ENCODE measurements around the gene STK38L. TPM values are rescaled to one million over a fixed set of nuclear protein-coding genes. Genes with fewer than 3 reads are reported as not detected.

Gene STK38L
- total and polyA plus RNA-seq, 10 of the 15 experiments (the other 5 are each of a cell fraction or from before 2014, with no cell fraction given): 43.0 to 154 (median 115) TPM

GRCh38 chr12:27290501-27291168 is 46.5 kb downstream of the STK38L start:
- no TSS peak for BruUV-seq (replicated peaks)
- RAD21 ChIA-PET (ENCODE audit: unreplicated experiment): interaction anchor here (0.9 to 15.9 kb wide), 17 partner anchors 9 to 276 kb away, joined by 3 to 215 read pairs (median 8); no protein-coding TSS in a partner anchor
- TF ChIP-seq ZBTB33 (IDR thresholded peaks at IDR 0.05) (no peak), SUPT20H (IDR thresholded peaks at IDR 0.05; ENCODE audit: borderline replicate concordance, control insufficient read depth, low read depth, low read length) (no peak), MEF2B (IDR thresholded peaks at IDR 0.05; ENCODE audit: partially characterized antibody, poor library complexity, severe bottlenecking) (no peak), YY1 (IDR thresholded peaks at IDR 0.05; ENCODE audit: low read depth, low read length) (no peak), BMI1 (IDR thresholded peaks at IDR 0.05; ENCODE audit: borderline replicate concordance) (0 out of 2 replicates have a peak, but pooled peaks have one; percentile 29), POU2F2 (IDR thresholded peaks at IDR 0.05; ENCODE audit: borderline replicate concordance, low read depth, low read length) (no peak), E2F4 (IDR thresholded peaks at IDR 0.05; ENCODE audit: low read depth, low read length) (no peak), SP1 (IDR thresholded peaks at IDR 0.05; ENCODE audit: low read depth, low read length) (no peak), RAD51 (IDR thresholded peaks at IDR 0.05) (peak; percentile 27; the same call in 1 of the 2 replicates), DPF2 (IDR thresholded peaks at IDR 0.05) (0 out of 2 replicates have a peak, but pooled peaks have one; percentile 54), CBX5 (IDR thresholded peaks at IDR 0.05; ENCODE audit: low read depth) (no peak), ZSCAN29 (IDR thresholded peaks at IDR 0.05) (no peak), RELB (IDR thresholded peaks at IDR 0.05; ENCODE audit: low read depth) (peak; percentile 40; the same call in 1 of the 2 replicates), BHLHE40 (IDR thresholded peaks at IDR 0.05; ENCODE audit: borderline replicate concordance in 1 of 2, low read depth in 2 of 2, low read length in 1 of 2) (peak in 1 of 2 experiments; percentile 66; a peak in 2 of 4 replicates), SIX5 (IDR thresholded peaks at IDR 0.05; ENCODE audit: low read depth, low read length, severe bottlenecking) (no peak), MAX (IDR thresholded peaks at IDR 0.05; ENCODE audit: low read depth, low read length) (no peak), ZNF217 (IDR thresholded peaks at IDR 0.05) (no peak), ESRRA (IDR thresholded peaks at IDR 0.05; ENCODE audit: low read length) (no peak)

More at GRCh38 chr12:27290501-27291168, 46.5 kb downstream of the STK38L start:
- H3K4me1 ChIP-seq (ENCODE audit: control insufficient read depth, insufficient read depth, low read length): peaks cover 26% of the 10 kb centered on the region
- peaks cover 86% of the 10 kb centered on the region for H3K79me2 ChIP-seq (ENCODE audit: control insufficient read depth, insufficient read depth, low read length)
- H2AFZ ChIP-seq (ENCODE audit: control insufficient read depth, low read depth, low read length): no peak overlapping the region
- ChIA-PET SMC1A (ENCODE audit: uncharacterized antibody, unreplicated experiment) (interaction anchor here (0.7 to 16.5 kb wide), 16 partner anchors 9 to 129 kb away, joined by 3 to 491 read pairs (median 5); partner anchors contain the start of gene STK38L), CTCF (interaction anchor here (0.8 to 2.6 kb wide), 12 partner anchors 10 to 276 kb away, joined by 3 to 48 read pairs (median 3); no protein-coding TSS in a partner anchor), POLR2A (interaction anchor here (0.7 to 4.2 kb wide), 7 partner anchors 12 to 266 kb away, joined by 3 to 24 read pairs (median 3); partner anchors contain the start of gene BMAL2)
- H3K9me3 ChIP-seq (replicated peaks; ENCODE audit: control insufficient read depth, insufficient read depth, low read length): no peaks in the 10 kb centered on the region
- DNase-seq (ENCODE audit: low read depth, low spot score) (no peak), FAIRE-seq (no peak), ATAC-seq (peak; percentile 71)
- H3K27ac ChIP-seq (ENCODE audit: control insufficient read depth, insufficient read depth): peak overlapping the region; percentile 54
- H3K4me2 ChIP-seq (ENCODE audit: control insufficient read depth, insufficient read depth): peak overlapping the region; percentile 52
- in situ Hi-C loops (cut with MboI) (no loop called here), intact Hi-C loops (cut with micrococcal nuclease; ENCODE audit: unreplicated experiment) (no loop called here)
- no peaks in the 10 kb centered on the region for H3K27me3 ChIP-seq (replicated peaks in 1 of 2; ENCODE audit: control insufficient read depth in 2 of 2, insufficient read depth in 2 of 2, low read length in 1 of 2)
- peaks cover 0 to 2% of the 10 kb centered on the region in 2 experiments; a peak in 1 of 4 replicates for H3K36me3 ChIP-seq (ENCODE audit: control insufficient read depth in 2 of 2, insufficient read depth in 2 of 2, low read length in 1 of 2)
- 13% methylated on average over 4 of the region's 4 CpGs for WGBS (ENCODE audit: insufficient coverage, insufficient replicate concordance, low lambda C conversion rate, missing lambda C conversion rate)
- 0 out of 2 replicates have a peak overlapping the region, but pooled peaks have one; percentile 8 for H3K9ac ChIP-seq (ENCODE audit: control insufficient read depth, insufficient read depth, low read length)
- no peak overlapping the region for H3K4me3 ChIP-seq
- H4K20me1 ChIP-seq (ENCODE audit: control insufficient read depth, insufficient read depth): no peaks in the 10 kb centered on the region

All from GM12878 (cell line).